ENCODE measurements around the gene MFAP2.

The MFAP2 gene

DNA sequence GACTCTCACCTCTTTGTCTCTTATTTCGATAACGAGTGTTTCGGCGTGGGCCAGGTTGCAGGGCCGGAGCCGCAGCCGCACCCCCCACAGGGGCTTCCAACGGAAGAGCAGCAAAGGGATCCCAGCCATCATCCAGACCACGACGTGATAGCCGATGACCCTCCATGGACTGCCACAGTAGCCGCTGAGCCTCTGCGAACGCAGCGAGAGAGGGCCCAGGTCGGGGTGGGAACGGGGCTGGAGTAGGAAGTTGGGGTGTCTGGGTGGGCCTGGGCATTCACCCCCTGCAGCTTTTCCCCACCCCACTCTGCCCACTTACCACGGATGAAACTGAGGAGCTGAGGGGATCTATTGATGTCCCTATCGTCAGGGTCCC lies 24.9 kb upstream of the MFAP2 start:
- TF ChIP-seq, protein P1, sequence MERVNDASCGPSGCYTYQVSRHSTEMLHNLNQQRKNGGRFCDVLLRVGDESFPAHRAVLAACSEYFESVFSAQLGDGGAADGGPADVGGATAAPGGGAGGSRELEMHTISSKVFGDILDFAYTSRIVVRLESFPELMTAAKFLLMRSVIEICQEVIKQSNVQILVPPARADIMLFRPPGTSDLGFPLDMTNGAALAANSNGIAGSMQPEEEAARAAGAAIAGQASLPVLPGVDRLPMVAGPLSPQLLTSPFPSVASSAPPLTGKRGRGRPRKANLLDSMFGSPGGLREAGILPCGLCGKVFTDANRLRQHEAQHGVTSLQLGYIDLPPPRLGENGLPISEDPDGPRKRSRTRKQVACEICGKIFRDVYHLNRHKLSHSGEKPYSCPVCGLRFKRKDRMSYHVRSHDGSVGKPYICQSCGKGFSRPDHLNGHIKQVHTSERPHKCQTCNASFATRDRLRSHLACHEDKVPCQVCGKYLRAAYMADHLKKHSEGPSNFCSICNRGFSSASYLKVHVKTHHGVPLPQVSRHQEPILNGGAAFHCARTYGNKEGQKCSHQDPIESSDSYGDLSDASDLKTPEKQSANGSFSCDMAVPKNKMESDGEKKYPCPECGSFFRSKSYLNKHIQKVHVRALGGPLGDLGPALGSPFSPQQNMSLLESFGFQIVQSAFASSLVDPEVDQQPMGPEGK (CRISPR knock-in tag; IDR thresholded peaks at IDR 0.05; ENCODE audit: borderline replicate concordance): no peak
- TF ChIP-seq TCF4 (CRISPR knock-in tag; IDR thresholded peaks at IDR 0.05; ENCODE audit: borderline replicate concordance) (no peak), POU6F1 (CRISPR knock-in tag; IDR thresholded peaks at IDR 0.05; ENCODE audit: borderline replicate concordance, low read depth) (no peak), OSR1 (CRISPR knock-in tag; IDR thresholded peaks at IDR 0.05) (no peak), PPARA (CRISPR knock-in tag; IDR thresholded peaks at IDR 0.05; ENCODE audit: borderline replicate concordance) (no peak), ZNF8 (CRISPR knock-in tag; IDR thresholded peaks at IDR 0.05) (no peak), ZNF565 (CRISPR knock-in tag; conservative IDR thresholded peaks at IDR 0.05; ENCODE audit: low read depth) (no peak), CREB5 (CRISPR knock-in tag; IDR thresholded peaks at IDR 0.05; ENCODE audit: low read depth) (no peak), CSDC2 (CRISPR knock-in tag; IDR thresholded peaks at IDR 0.05) (no peak), BACH2 (CRISPR knock-in tag; IDR thresholded peaks at IDR 0.05; ENCODE audit: borderline replicate concordance) (no peak), ZFP30 (CRISPR knock-in tag; IDR thresholded peaks at IDR 0.05) (no peak), ZFP3 (CRISPR knock-in tag; IDR thresholded peaks at IDR 0.05) (no peak), ESRRG (CRISPR knock-in tag; IDR thresholded peaks at IDR 0.05) (no peak), TOX (CRISPR knock-in tag; IDR thresholded peaks at IDR 0.05; ENCODE audit: borderline replicate concordance) (no peak), SNAI2 (CRISPR knock-in tag; IDR thresholded peaks at IDR 0.05) (no peak), ISL1 (CRISPR knock-in tag; IDR thresholded peaks at IDR 0.05) (no peak), ZNF70 (CRISPR knock-in tag; IDR thresholded peaks at IDR 0.05) (no peak), ARNTL (CRISPR knock-in tag; IDR thresholded peaks at IDR 0.05; ENCODE audit: borderline replicate concordance, low read depth) (no peak)
- TF ChIP-seq, protein P2, sequence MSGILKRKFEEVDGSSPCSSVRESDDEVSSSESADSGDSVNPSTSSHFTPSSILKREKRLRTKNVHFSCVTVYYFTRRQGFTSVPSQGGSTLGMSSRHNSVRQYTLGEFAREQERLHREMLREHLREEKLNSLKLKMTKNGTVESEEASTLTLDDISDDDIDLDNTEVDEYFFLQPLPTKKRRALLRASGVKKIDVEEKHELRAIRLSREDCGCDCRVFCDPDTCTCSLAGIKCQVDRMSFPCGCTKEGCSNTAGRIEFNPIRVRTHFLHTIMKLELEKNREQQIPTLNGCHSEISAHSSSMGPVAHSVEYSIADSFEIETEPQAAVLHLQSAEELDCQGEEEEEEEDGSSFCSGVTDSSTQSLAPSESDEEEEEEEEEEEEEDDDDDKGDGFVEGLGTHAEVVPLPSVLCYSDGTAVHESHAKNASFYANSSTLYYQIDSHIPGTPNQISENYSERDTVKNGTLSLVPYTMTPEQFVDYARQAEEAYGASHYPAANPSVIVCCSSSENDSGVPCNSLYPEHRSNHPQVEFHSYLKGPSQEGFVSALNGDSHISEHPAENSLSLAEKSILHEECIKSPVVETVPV (CRISPR knock-in tag; IDR thresholded peaks at IDR 0.05): no peak
- TF ChIP-seq, protein P3, sequence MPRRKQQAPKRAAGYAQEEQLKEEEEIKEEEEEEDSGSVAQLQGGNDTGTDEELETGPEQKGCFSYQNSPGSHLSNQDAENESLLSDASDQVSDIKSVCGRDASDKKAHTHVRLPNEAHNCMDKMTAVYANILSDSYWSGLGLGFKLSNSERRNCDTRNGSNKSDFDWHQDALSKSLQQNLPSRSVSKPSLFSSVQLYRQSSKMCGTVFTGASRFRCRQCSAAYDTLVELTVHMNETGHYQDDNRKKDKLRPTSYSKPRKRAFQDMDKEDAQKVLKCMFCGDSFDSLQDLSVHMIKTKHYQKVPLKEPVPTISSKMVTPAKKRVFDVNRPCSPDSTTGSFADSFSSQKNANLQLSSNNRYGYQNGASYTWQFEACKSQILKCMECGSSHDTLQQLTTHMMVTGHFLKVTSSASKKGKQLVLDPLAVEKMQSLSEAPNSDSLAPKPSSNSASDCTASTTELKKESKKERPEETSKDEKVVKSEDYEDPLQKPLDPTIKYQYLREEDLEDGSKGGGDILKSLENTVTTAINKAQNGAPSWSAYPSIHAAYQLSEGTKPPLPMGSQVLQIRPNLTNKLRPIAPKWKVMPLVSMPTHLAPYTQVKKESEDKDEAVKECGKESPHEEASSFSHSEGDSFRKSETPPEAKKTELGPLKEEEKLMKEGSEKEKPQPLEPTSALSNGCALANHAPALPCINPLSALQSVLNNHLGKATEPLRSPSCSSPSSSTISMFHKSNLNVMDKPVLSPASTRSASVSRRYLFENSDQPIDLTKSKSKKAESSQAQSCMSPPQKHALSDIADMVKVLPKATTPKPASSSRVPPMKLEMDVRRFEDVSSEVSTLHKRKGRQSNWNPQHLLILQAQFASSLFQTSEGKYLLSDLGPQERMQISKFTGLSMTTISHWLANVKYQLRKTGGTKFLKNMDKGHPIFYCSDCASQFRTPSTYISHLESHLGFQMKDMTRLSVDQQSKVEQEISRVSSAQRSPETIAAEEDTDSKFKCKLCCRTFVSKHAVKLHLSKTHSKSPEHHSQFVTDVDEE (CRISPR knock-in tag; IDR thresholded peaks at IDR 0.05): no peak
- no peak for ATAC-seq

GRCh38 chr1:17004466-17005364 lies 24.3 kb upstream of the MFAP2 start:
- ATAC-seq: peak; percentile 40
- TF ChIP-seq PPARA (CRISPR knock-in tag; IDR thresholded peaks at IDR 0.05; ENCODE audit: borderline replicate concordance): no peak
- no peak for TF ChIP-seq GLIS3 (CRISPR knock-in tag; IDR thresholded peaks at IDR 0.05)
- TF ChIP-seq ARNTL (CRISPR knock-in tag; IDR thresholded peaks at IDR 0.05; ENCODE audit: borderline replicate concordance, low read depth): no peak
- TF ChIP-seq POU6F1 (CRISPR knock-in tag; IDR thresholded peaks at IDR 0.05; ENCODE audit: borderline replicate concordance, low read depth): no peak
- no peak for TF ChIP-seq CREB5 (CRISPR knock-in tag; IDR thresholded peaks at IDR 0.05; ENCODE audit: low read depth)
- no peak for TF ChIP-seq TOX (CRISPR knock-in tag; IDR thresholded peaks at IDR 0.05; ENCODE audit: borderline replicate concordance)
- TF ChIP-seq CSDC2 (CRISPR knock-in tag; IDR thresholded peaks at IDR 0.05): no peak
- TF ChIP-seq, protein P1 (CRISPR knock-in tag; IDR thresholded peaks at IDR 0.05; ENCODE audit: borderline replicate concordance): no peak
- TF ChIP-seq ZNF70 (CRISPR knock-in tag; IDR thresholded peaks at IDR 0.05): no peak
- no peak for TF ChIP-seq ESRRG (CRISPR knock-in tag; IDR thresholded peaks at IDR 0.05)
- TF ChIP-seq, protein P2 (CRISPR knock-in tag; IDR thresholded peaks at IDR 0.05): no peak
- no peak for TF ChIP-seq ZFP3 (CRISPR knock-in tag; IDR thresholded peaks at IDR 0.05)
- TF ChIP-seq ZNF8 (CRISPR knock-in tag; IDR thresholded peaks at IDR 0.05): no peak
